Endothelial cell (in vitro differentiated cells): ENCODE data around the gene KIF26A. TPM values are rescaled to one million over a fixed set of nuclear protein-coding genes. Genes with fewer than 3 reads are reported as not detected.

ENCODE experiments used
- DNase-seq: peaks from one replicate; pipeline ENCODE4 v3.0.0; 2021; ENCODE audit warnings: low spot score
- H3K27ac Mint-ChIP-seq: one replicate; pipeline ENCODE4 v1.8.0; 2021; ENCODE audit warnings: mixed read lengths, inconsistent platforms; ENCODE audit not compliant: unreplicated experiment
- H3K27me3 Mint-ChIP-seq: one replicate; pipeline ENCODE4 v1.8.0; 2021; ENCODE audit warnings: mild to moderate bottlenecking, moderate library complexity, mixed read lengths, inconsistent platforms; ENCODE audit not compliant: unreplicated experiment
- H3K36me3 Mint-ChIP-seq: one replicate; pipeline ENCODE4 v1.8.0; 2021; ENCODE audit warnings: mild to moderate bottlenecking, low read depth, mixed read lengths, inconsistent platforms; ENCODE audit not compliant: unreplicated experiment
- H3K4me1 Mint-ChIP-seq: one replicate; pipeline ENCODE4 v1.8.0; 2021; ENCODE audit warnings: mild to moderate bottlenecking, mixed read lengths, inconsistent platforms; ENCODE audit not compliant: unreplicated experiment
- H3K4me3 Mint-ChIP-seq: one replicate; pipeline ENCODE4 v1.8.0; 2021; ENCODE audit warnings: mild to moderate bottlenecking, mixed read lengths, inconsistent platforms; ENCODE audit not compliant: unreplicated experiment
- H3K9me3 Mint-ChIP-seq: one replicate; pipeline ENCODE4 v1.8.0; 2021; ENCODE audit warnings: mixed read lengths, inconsistent platforms; ENCODE audit not compliant: unreplicated experiment
- CTCF ChIP-seq: fragments of 200-600 bp; sonication (generic); IDR thresholded peaks from one replicate; pipeline ENCODE4 v1.5.0; 2021; ENCODE audit warnings: antibody characterized with exemption; ENCODE audit not compliant: unreplicated experiment
- total RNA-seq: library from RNA; stranded (reverse); fragmentation: NEBNext Ultra II Directional; extraction: Animal tissue kit (Norgen Biotek cat#: 25700); gene quantifications from one replicate; pipeline ENCODE4 v1.2.1, GENCODE V29; 2021; ENCODE audit not compliant: unreplicated experiment

KIF26A gene
- total RNA-seq, 1 donor from 2014 or later = 96.9 TPM

- no peaks in the 10 kb centered on the region for H3K27me3 Mint-ChIP-seq
- H3K27ac Mint-ChIP-seq = no peak overlapping the region
- H3K36me3 Mint-ChIP-seq = no peaks in the 10 kb centered on the region
- H3K9me3 Mint-ChIP-seq = no peaks in the 10 kb centered on the region
- H3K4me1 Mint-ChIP-seq = no peaks in the 10 kb centered on the region
- no peak overlapping the region for H3K4me3 Mint-ChIP-seq
- no peak for TF ChIP-seq CTCF
- DNase-seq = no peak
Observed at GRCh38 chr14:104099096-104100041, 39.0 kb upstream of the KIF26A start.

GRCh38 chr14:104100171-104101085 lies 38.0 kb upstream of the KIF26A start:
- no peak overlapping the region for H3K4me3 Mint-ChIP-seq
- no peaks in the 10 kb centered on the region for H3K4me1 Mint-ChIP-seq
- no peaks in the 10 kb centered on the region for H3K36me3 Mint-ChIP-seq
- H3K27ac Mint-ChIP-seq = no peak overlapping the region
- no peak for DNase-seq
- TF ChIP-seq CTCF = no peak
- H3K27me3 Mint-ChIP-seq = no peaks in the 10 kb centered on the region
- no peaks in the 10 kb centered on the region for H3K9me3 Mint-ChIP-seq

- Mint-ChIP-seq H3K4me1 (no peaks in the 10 kb centered on the region), H3K27ac (no peak overlapping the region), H3K36me3 (no peaks in the 10 kb centered on the region), H3K9me3 (no peaks in the 10 kb centered on the region), H3K27me3 (no peaks in the 10 kb centered on the region), H3K4me3 (no peak overlapping the region)
- no peak for DNase-seq
- no peak for TF ChIP-seq CTCF
Observed at GRCh38 chr14:104101086-104101621, 37.2 kb upstream of the KIF26A start.

GRCh38 chr14:104101651-104102281 lies 36.6 kb upstream of the KIF26A start:
- H3K36me3 Mint-ChIP-seq = no peaks in the 10 kb centered on the region
- DNase-seq = no peak
- no peak overlapping the region for H3K4me3 Mint-ChIP-seq
- H3K27ac Mint-ChIP-seq = no peak overlapping the region
- H3K9me3 Mint-ChIP-seq = no peaks in the 10 kb centered on the region
- H3K27me3 Mint-ChIP-seq = no peaks in the 10 kb centered on the region
- TF ChIP-seq CTCF = no peak
- no peaks in the 10 kb centered on the region for H3K4me1 Mint-ChIP-seq
